ENCODE measurements around the gene SMIM12. TPM values are rescaled to one million over a fixed set of nuclear protein-coding genes. Genes with fewer than 3 reads are reported as not detected.

The SMIM12 gene, protein sequence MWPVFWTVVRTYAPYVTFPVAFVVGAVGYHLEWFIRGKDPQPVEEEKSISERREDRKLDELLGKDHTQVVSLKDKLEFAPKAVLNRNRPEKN
- total RNA-seq: 10 to 100 TPM; 32.0 to 35.5 TPM
- polyA plus RNA-seq: 100 to 1,000 TPM in 1 of 2 donors, 10 to 100 TPM in 1; 76.1 to 146 TPM

DNA sequence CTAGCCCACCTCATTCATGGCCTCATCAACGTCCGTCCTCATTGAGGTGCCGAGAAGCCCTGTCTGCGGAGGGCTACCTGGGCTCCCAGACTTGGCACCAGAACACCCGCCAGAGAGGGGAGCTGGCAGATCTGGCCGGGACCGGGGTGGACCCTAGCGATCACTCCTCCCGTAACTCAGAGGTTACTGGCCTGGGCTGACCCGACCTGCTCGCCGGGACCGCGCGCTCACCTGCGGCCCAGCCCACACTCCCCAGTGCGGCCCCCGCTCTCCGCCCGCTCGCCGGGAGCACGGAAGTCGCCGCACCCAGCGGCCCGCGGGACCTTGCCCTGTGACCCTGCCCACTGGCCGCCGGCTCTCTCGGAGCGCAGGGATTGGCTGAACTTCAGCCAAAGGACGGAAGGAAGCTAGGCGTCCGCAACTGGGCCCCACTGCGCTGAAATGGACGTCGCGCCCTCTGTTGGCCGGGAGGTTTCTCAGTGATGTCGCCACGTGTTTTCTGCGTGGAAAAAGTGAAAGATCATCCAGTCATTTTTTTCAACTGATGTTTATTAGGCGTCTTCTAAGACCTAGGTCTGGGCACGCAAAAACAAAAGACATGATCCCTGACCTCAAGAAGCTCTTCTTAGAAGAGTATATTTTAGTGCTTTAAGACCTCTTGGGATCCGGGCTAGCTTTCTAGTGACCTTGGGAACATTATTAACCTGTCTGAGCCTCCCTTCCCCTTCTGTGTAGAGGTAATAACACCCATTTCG, at the start of gene SMIM12:
SMIM12 (minus strand) TSS at position 304 of the 755 bp plus-strand sequence. CDS start 3,772 bp downstream, outside the sequence.
- Mint-ChIP-seq H3K27me3 (no peaks in the 10 kb centered on the region), H3K4me1 (peaks cover 41 to 76% (median 56%) of the 10 kb centered on the region in 4 donors), H3K36me3 (peaks cover 7 to 28% of the 10 kb centered on the region in 2 donors), H3K27ac (peak within 1 kb of the TSS; percentile 94 to 98 (median 96)), H3K4me3 (peak within 1 kb of the TSS; percentile 93 to 98 (median 96)), H3K9me3 (peaks cover 0 to 3% (median 0%) of the 10 kb centered on the region in 8 donors)
- H3K27ac ChIP-seq (ENCODE audit: low read depth, low read length): peak within 1 kb of the TSS; percentile 89
- DNase-seq: peak; percentile 82 to 88 (median 83)
- POLR2A ChIA-PET (ENCODE audit: partially characterized antibody): interaction anchor here (0.8 to 1.9 kb wide), 9 partner anchors 11 to 1508 kb away, joined by 3 to 12 read pairs (median 4); partner anchors contain the start of genes KIAA0319L, NCDN, SFPQ and TMEM35B
- H3K9me3 ChIP-seq (ENCODE audit: control insufficient read depth in 1 of 2, low read length in 2 of 2): no peaks in the 10 kb centered on the region
- H3K36me3 ChIP-seq (ENCODE audit: insufficient read depth, low read length): peaks cover 12% of the 10 kb centered on the region
- intact Hi-C loops (cut with micrococcal nuclease): loop anchor here (10.0 kb wide), 1 partner anchor 125 kb away; the partner anchor contains the start of gene TMEM35B
- peaks cover 52% of the 10 kb centered on the region for H3K4me1 ChIP-seq (ENCODE audit: insufficient read depth, low read length)
- H3K27me3 ChIP-seq (ENCODE audit: insufficient read depth, low read length): no peaks in the 10 kb centered on the region
- H3K4me3 ChIP-seq (ENCODE audit: low read length in 2 of 2): peak within 1 kb of the TSS; percentile 84 to 85
- CTCF ChIA-PET (ENCODE audit: partially characterized antibody): interaction anchor here (0.7 to 2.5 kb wide), 8 partner anchors 8 to 633 kb away, joined by 3 to 27 read pairs (median 3); partner anchors contain the start of gene TMEM35B

DNA sequence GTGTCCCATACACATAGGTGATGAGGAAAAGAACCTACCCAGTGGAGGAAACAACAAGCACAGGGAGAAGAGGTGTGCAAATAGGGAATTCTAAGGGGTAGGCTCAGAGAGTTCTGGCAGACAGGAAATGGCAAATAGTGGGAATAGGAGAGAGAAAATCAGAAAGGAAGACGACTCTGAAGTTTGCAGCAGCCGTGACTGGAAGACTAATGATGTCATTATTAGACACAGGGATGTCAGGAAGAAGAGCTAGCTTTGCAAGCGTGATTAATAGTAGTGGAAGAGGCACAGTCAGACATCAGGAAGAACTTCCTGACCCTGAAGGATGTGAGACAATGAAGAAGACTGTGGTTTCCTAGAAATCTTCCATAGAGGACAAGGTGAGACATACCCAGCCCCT, 48.8 kb upstream of the SMIM12 start:
- Mint-ChIP-seq H3K27ac (no peak overlapping the region), H3K4me3 (no peak overlapping the region), H3K27me3 (peaks cover 5 to 15% of the 10 kb centered on the region in 2 donors), H3K9me3 (peaks cover 0 to 2% (median 0%) of the 10 kb centered on the region in 8 donors), H3K4me1 (no peaks in the 10 kb centered on the region), H3K36me3 (no peaks in the 10 kb centered on the region)
- DNase-seq: no peak
- intact Hi-C loops (cut with micrococcal nuclease): no loop called here
- ChIA-PET POLR2A (ENCODE audit: partially characterized antibody) (no interaction called here), CTCF (ENCODE audit: partially characterized antibody) (no interaction called here)
- H3K27ac ChIP-seq (ENCODE audit: low read depth, low read length): no peak overlapping the region
- H3K36me3 ChIP-seq (ENCODE audit: insufficient read depth, low read length): no peaks in the 10 kb centered on the region
- H3K4me1 ChIP-seq (ENCODE audit: insufficient read depth, low read length): no peaks in the 10 kb centered on the region
- no peak overlapping the region for H3K4me3 ChIP-seq (ENCODE audit: low read length in 2 of 2)
- H3K9me3 ChIP-seq (ENCODE audit: control insufficient read depth in 1 of 2, low read length in 2 of 2): no peaks in the 10 kb centered on the region
- H3K27me3 ChIP-seq (ENCODE audit: insufficient read depth, low read length): no peaks in the 10 kb centered on the region

GRCh38 chr1:34907487-34908090, 48.0 kb upstream of the SMIM12 start:
- intact Hi-C loops (cut with micrococcal nuclease): no loop called here
- CTCF ChIA-PET (ENCODE audit: partially characterized antibody): no interaction called here

GRCh38 chr1:34906756-34907155, 47.2 kb upstream of the SMIM12 start:
- peaks cover 9 to 16% of the 10 kb centered on the region in 2 donors for H3K27me3 Mint-ChIP-seq
- CTCF ChIA-PET (ENCODE audit: partially characterized antibody): no interaction called here
- Histone ChIP-seq H3K4me1 (ENCODE audit: insufficient read depth, low read length) (no peaks in the 10 kb centered on the region), H3K4me3 (ENCODE audit: low read length in 2 of 2) (no peak overlapping the region), H3K9me3 (ENCODE audit: control insufficient read depth in 1 of 2, low read length in 2 of 2) (no peaks in the 10 kb centered on the region), H3K27ac (ENCODE audit: low read depth, low read length) (no peak overlapping the region), H3K36me3 (ENCODE audit: insufficient read depth, low read length) (no peaks in the 10 kb centered on the region), H3K27me3 (ENCODE audit: insufficient read depth, low read length) (no peaks in the 10 kb centered on the region)
- H3K4me1 Mint-ChIP-seq: no peaks in the 10 kb centered on the region
- H3K36me3 Mint-ChIP-seq: no peaks in the 10 kb centered on the region
- no peak for DNase-seq
- intact Hi-C loops (cut with micrococcal nuclease): no loop called here
- no peak overlapping the region for H3K4me3 Mint-ChIP-seq
- POLR2A ChIA-PET (ENCODE audit: partially characterized antibody): no interaction called here
- H3K27ac Mint-ChIP-seq: no peak overlapping the region
- peaks cover 0 to 2% (median 0%) of the 10 kb centered on the region in 8 donors for H3K9me3 Mint-ChIP-seq

More at GRCh38 chr1:34907487-34908090, 48.0 kb upstream of the SMIM12 start:
- Histone ChIP-seq H3K9me3 (ENCODE audit: control insufficient read depth in 1 of 2, low read length in 2 of 2) (no peaks in the 10 kb centered on the region), H3K27ac (ENCODE audit: low read depth, low read length) (no peak overlapping the region), H3K4me1 (ENCODE audit: insufficient read depth, low read length) (no peaks in the 10 kb centered on the region), H3K36me3 (ENCODE audit: insufficient read depth, low read length) (no peaks in the 10 kb centered on the region), H3K4me3 (ENCODE audit: low read length in 2 of 2) (no peak overlapping the region), H3K27me3 (ENCODE audit: insufficient read depth, low read length) (no peaks in the 10 kb centered on the region)
- POLR2A ChIA-PET (ENCODE audit: partially characterized antibody): no interaction called here
- DNase-seq: no peak
- no peak overlapping the region for H3K4me3 Mint-ChIP-seq
- no peak overlapping the region for H3K27ac Mint-ChIP-seq
- peaks cover 0 to 2% (median 0%) of the 10 kb centered on the region in 8 donors for H3K9me3 Mint-ChIP-seq
- H3K4me1 Mint-ChIP-seq: no peaks in the 10 kb centered on the region
- no peaks in the 10 kb centered on the region for H3K36me3 Mint-ChIP-seq
- H3K27me3 Mint-ChIP-seq: peaks cover 5 to 12% of the 10 kb centered on the region in 2 donors

- Mint-ChIP-seq H3K4me1 (no peaks in the 10 kb centered on the region), H3K9me3 (peaks cover 0 to 2% (median 0%) of the 10 kb centered on the region in 8 donors), H3K27ac (no peak overlapping the region), H3K4me3 (no peak overlapping the region), H3K27me3 (peaks cover 10 to 20% of the 10 kb centered on the region in 2 donors), H3K36me3 (no peaks in the 10 kb centered on the region)
- Histone ChIP-seq H3K4me1 (ENCODE audit: insufficient read depth, low read length) (no peaks in the 10 kb centered on the region), H3K27ac (ENCODE audit: low read depth, low read length) (no peak overlapping the region), H3K4me3 (ENCODE audit: low read length in 2 of 2) (no peak overlapping the region), H3K9me3 (ENCODE audit: control insufficient read depth in 1 of 2, low read length in 2 of 2) (no peaks in the 10 kb centered on the region), H3K27me3 (ENCODE audit: insufficient read depth, low read length) (no peaks in the 10 kb centered on the region), H3K36me3 (ENCODE audit: insufficient read depth, low read length) (no peaks in the 10 kb centered on the region)
- ChIA-PET CTCF (ENCODE audit: partially characterized antibody) (no interaction called here), POLR2A (ENCODE audit: partially characterized antibody) (no interaction called here)
- DNase-seq: no peak
- intact Hi-C loops (cut with micrococcal nuclease): no loop called here
Measured at GRCh38 chr1:34906222-34906621, 46.7 kb upstream of the SMIM12 start.

GRCh38 chr1:34905098-34905459, 45.5 kb upstream of the SMIM12 start:
- Mint-ChIP-seq H3K4me1 (no peaks in the 10 kb centered on the region), H3K36me3 (no peaks in the 10 kb centered on the region), H3K27me3 (peaks cover 17 to 23% of the 10 kb centered on the region in 2 donors), H3K4me3 (no peak overlapping the region), H3K9me3 (peaks cover 0 to 2% (median 0%) of the 10 kb centered on the region in 8 donors), H3K27ac (no peak overlapping the region)
- no peaks in the 10 kb centered on the region for H3K36me3 ChIP-seq (ENCODE audit: insufficient read depth, low read length)
- DNase-seq: no peak
- H3K27me3 ChIP-seq (ENCODE audit: insufficient read depth, low read length): no peaks in the 10 kb centered on the region
- no peaks in the 10 kb centered on the region for H3K9me3 ChIP-seq (ENCODE audit: control insufficient read depth in 1 of 2, low read length in 2 of 2)
- no peak overlapping the region for H3K4me3 ChIP-seq (ENCODE audit: low read length in 2 of 2)
- ChIA-PET POLR2A (ENCODE audit: partially characterized antibody) (no interaction called here), CTCF (ENCODE audit: partially characterized antibody) (no interaction called here)
- no peak overlapping the region for H3K27ac ChIP-seq (ENCODE audit: low read depth, low read length)
- H3K4me1 ChIP-seq (ENCODE audit: insufficient read depth, low read length): no peaks in the 10 kb centered on the region
- intact Hi-C loops (cut with micrococcal nuclease): no loop called here
